Panc1 (cell line): ENCODE results near the gene SLC7A14. TPM values are rescaled to one million over a fixed set of nuclear protein-coding genes. Genes with fewer than 3 reads are reported as not detected.

Experiments used
- ATAC-seq: fragments of 200-7000 bp; cut with Tn5 transposase; 2 replicates; pipeline ENCODE4 v1.9.1; 2020; ENCODE audit warnings: mild to moderate bottlenecking, moderate library complexity
- BruUV-seq: library from RNA; stranded (reverse); fragments of 400-500 nt; replicated peaks from 2 replicates; lab custom pipeline; 2021; lab: Mats Ljungman, UMichigan
- CTCF ChIA-PET: fragments of 300-600 bp; sonication (Branson Sonifier 250); formaldehyde crosslinking; loops from one replicate; lab custom pipeline; 2022; ENCODE audit warnings: antibody characterized with exemption; lab: Charles Lee
- POLR2A ChIA-PET: fragments of 300-600 bp; sonication (Branson Sonifier 250); formaldehyde crosslinking; loops from one replicate; lab custom pipeline; 2022; ENCODE audit warnings: antibody characterized with exemption; lab: Charles Lee
- DNase-seq: peaks from one replicate; pipeline ENCODE4 v3.0.0-alpha.2; 2010; ENCODE audit warnings: low read depth, low spot score
- H3K27ac ChIP-seq: 2 replicates; pipeline ENCODE4 v1.5.1; 2011; ENCODE audit warnings: mild to moderate bottlenecking, low read length, inconsistent platforms
- H3K27me3 ChIP-seq: fragments of 200-500 bp; sonication (Bioruptor generic); 2 replicates; pipeline ENCODE4 v1.6.0; 2014; ENCODE audit warnings: low read length, inconsistent platforms; ENCODE audit not compliant: control insufficient read depth, insufficient read depth
- H3K36me3 ChIP-seq: fragments of 200-500 bp; sonication (Bioruptor generic); 2 replicates; pipeline ENCODE4 v1.5.1; 2014; ENCODE audit warnings: inconsistent platforms, mild to moderate bottlenecking, low read length, moderate library complexity; ENCODE audit not compliant: control insufficient read depth, insufficient read depth
- H3K4me1 ChIP-seq: 2 replicates; pipeline ENCODE4 v1.5.1; 2011; ENCODE audit warnings: inconsistent platforms, mild to moderate bottlenecking, low read length, moderate library complexity; ENCODE audit not compliant: control insufficient read depth, insufficient read depth
- H3K4me3 ChIP-seq, 2 experiments: 2 replicates each; pipeline ENCODE4 v1.5.1; 2011 to 2012; ENCODE audit warnings: low read depth in 2 of 2, low read length in 2 of 2, mild to moderate bottlenecking in 2 of 2, inconsistent platforms in 1 of 2, moderate library complexity in 1 of 2
- H3K9me3 ChIP-seq: fragments of 200-500 bp; sonication (Bioruptor generic); 2 replicates; pipeline ENCODE4 v1.5.1; 2014; ENCODE audit warnings: low read depth, mild to moderate bottlenecking, inconsistent platforms, low read length, moderate library complexity; ENCODE audit not compliant: control insufficient read depth, insufficient read depth
- POLR2AphosphoS5 ChIP-seq: IDR thresholded peaks from 2 replicates; pipeline ENCODE4 v1.6.1; 2012; ENCODE audit warnings: mild to moderate bottlenecking, low read depth, low read length, moderate library complexity
- SIN3A ChIP-seq: IDR thresholded peaks from 2 replicates; pipeline ENCODE4 v1.6.1; 2012; ENCODE audit warnings: low read depth, mild to moderate bottlenecking, low read length, moderate library complexity, borderline replicate concordance; ENCODE audit not compliant: insufficient read depth
- TCF7L2 ChIP-seq: IDR thresholded peaks from 2 replicates; pipeline ENCODE4 v1.6.1; 2011; ENCODE audit warnings: mild to moderate bottlenecking, low read depth, low read length, inconsistent platforms
- in situ Hi-C: cut with HindIII; loops from 2 replicates; pipeline ENCODE4 v1.10.0; 2016; ENCODE audit warnings: low sequenced_read_pairs, low pct_unique_long_range_greater_than_20kb
- intact Hi-C: fragments of 100-400 bp; cut with micrococcal nuclease; formaldehyde crosslinking; loops from one replicate; pipeline ENCODE4 v1.10.0; 2022; ENCODE audit not compliant: unreplicated experiment
- total RNA-seq: library from RNA; stranded (reverse); gene quantifications from one replicate; pipeline ENCODE4 v1.2.1, GENCODE V29; 2021; ENCODE audit not compliant: unreplicated experiment
- TF ChIP-seq, protein P1 (sequence below): fragments of 450-650 bp; IDR thresholded peaks from 2 replicates; pipeline ENCODE4 v1.5.1; 2017; ENCODE audit warnings: mild to moderate bottlenecking
- TF ChIP-seq, protein P2 (sequence below), 2 experiments: IDR thresholded peaks; 2 replicates each; pipeline ENCODE4 v1.6.1; 2011 to 2012; ENCODE audit warnings: low read depth in 2 of 2, control low read depth in 1 of 2, low read length in 1 of 2, mild to moderate bottlenecking in 1 of 2, moderate library complexity in 1 of 2; ENCODE audit not compliant: insufficient read depth in 1 of 2

SLC7A14 gene
- total RNA-seq, 1 experiment from 2014 or later = not detected

GRCh38 chr3:170558427-170558826, 27.4 kb downstream of the SLC7A14 start:
- BruUV-seq = no TSS peak

GRCh38 chr3:170555329-170555728, 30.5 kb downstream of the SLC7A14 start:
- no peak for ATAC-seq

More at GRCh38 chr3:170558427-170558826, 27.4 kb downstream of the SLC7A14 start:
- Histone ChIP-seq H3K4me1 (no peaks in the 10 kb centered on the region), H3K27me3 (no peaks in the 10 kb centered on the region; the same call in 1 of the 2 replicates), H3K4me3 (no peak overlapping the region), H3K9me3 (no peaks in the 10 kb centered on the region), H3K36me3 (no peaks in the 10 kb centered on the region), H3K27ac (no peak overlapping the region)
- in situ Hi-C loops = no loop called here
- ATAC-seq (no peak), DNase-seq (no peak)
- intact Hi-C loops = no loop called here
- ChIA-PET CTCF (no interaction called here), POLR2A (no interaction called here)
- TF ChIP-seq SIN3A (no peak), TCF7L2 (no peak), POLR2AphosphoS5 (no peak)
- TF ChIP-seq, protein P1, sequence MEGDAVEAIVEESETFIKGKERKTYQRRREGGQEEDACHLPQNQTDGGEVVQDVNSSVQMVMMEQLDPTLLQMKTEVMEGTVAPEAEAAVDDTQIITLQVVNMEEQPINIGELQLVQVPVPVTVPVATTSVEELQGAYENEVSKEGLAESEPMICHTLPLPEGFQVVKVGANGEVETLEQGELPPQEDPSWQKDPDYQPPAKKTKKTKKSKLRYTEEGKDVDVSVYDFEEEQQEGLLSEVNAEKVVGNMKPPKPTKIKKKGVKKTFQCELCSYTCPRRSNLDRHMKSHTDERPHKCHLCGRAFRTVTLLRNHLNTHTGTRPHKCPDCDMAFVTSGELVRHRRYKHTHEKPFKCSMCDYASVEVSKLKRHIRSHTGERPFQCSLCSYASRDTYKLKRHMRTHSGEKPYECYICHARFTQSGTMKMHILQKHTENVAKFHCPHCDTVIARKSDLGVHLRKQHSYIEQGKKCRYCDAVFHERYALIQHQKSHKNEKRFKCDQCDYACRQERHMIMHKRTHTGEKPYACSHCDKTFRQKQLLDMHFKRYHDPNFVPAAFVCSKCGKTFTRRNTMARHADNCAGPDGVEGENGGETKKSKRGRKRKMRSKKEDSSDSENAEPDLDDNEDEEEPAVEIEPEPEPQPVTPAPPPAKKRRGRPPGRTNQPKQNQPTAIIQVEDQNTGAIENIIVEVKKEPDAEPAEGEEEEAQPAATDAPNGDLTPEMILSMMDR = no peak
- TF ChIP-seq, protein P2, sequence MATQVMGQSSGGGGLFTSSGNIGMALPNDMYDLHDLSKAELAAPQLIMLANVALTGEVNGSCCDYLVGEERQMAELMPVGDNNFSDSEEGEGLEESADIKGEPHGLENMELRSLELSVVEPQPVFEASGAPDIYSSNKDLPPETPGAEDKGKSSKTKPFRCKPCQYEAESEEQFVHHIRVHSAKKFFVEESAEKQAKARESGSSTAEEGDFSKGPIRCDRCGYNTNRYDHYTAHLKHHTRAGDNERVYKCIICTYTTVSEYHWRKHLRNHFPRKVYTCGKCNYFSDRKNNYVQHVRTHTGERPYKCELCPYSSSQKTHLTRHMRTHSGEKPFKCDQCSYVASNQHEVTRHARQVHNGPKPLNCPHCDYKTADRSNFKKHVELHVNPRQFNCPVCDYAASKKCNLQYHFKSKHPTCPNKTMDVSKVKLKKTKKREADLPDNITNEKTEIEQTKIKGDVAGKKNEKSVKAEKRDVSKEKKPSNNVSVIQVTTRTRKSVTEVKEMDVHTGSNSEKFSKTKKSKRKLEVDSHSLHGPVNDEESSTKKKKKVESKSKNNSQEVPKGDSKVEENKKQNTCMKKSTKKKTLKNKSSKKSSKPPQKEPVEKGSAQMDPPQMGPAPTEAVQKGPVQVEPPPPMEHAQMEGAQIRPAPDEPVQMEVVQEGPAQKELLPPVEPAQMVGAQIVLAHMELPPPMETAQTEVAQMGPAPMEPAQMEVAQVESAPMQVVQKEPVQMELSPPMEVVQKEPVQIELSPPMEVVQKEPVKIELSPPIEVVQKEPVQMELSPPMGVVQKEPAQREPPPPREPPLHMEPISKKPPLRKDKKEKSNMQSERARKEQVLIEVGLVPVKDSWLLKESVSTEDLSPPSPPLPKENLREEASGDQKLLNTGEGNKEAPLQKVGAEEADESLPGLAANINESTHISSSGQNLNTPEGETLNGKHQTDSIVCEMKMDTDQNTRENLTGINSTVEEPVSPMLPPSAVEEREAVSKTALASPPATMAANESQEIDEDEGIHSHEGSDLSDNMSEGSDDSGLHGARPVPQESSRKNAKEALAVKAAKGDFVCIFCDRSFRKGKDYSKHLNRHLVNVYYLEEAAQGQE (IDR thresholded peaks at IDR 0.05; ENCODE audit: insufficient read depth in 1 of 2, low read depth in 2 of 2, low read length in 1 of 2) = no peak

More at GRCh38 chr3:170555329-170555728, 30.5 kb downstream of the SLC7A14 start:
- H3K9me3 ChIP-seq = no peaks in the 10 kb centered on the region
- CTCF ChIA-PET = no interaction called here
- in situ Hi-C loops (no loop called here), intact Hi-C loops (no loop called here)
- no peaks in the 10 kb centered on the region for H3K4me1 ChIP-seq
- no peaks in the 10 kb centered on the region; the same call in 1 of the 2 replicates for H3K27me3 ChIP-seq
- BruUV-seq = no TSS peak
- H3K36me3 ChIP-seq = no peaks in the 10 kb centered on the region
- no peak overlapping the region for H3K4me3 ChIP-seq
- POLR2A ChIA-PET = no interaction called here
- H3K27ac ChIP-seq = no peak overlapping the region
- no peak for TF ChIP-seq TCF7L2
- no peak for TF ChIP-seq SIN3A
- TF ChIP-seq, protein P1 = no peak
- no peak for TF ChIP-seq POLR2AphosphoS5
- TF ChIP-seq, protein P2 (IDR thresholded peaks at IDR 0.05; ENCODE audit: insufficient read depth in 1 of 2, low read depth in 2 of 2, low read length in 1 of 2) = no peak
- DNase-seq = no peak
